ENCODE data around the gene PYY.

The PYY gene

DNA sequence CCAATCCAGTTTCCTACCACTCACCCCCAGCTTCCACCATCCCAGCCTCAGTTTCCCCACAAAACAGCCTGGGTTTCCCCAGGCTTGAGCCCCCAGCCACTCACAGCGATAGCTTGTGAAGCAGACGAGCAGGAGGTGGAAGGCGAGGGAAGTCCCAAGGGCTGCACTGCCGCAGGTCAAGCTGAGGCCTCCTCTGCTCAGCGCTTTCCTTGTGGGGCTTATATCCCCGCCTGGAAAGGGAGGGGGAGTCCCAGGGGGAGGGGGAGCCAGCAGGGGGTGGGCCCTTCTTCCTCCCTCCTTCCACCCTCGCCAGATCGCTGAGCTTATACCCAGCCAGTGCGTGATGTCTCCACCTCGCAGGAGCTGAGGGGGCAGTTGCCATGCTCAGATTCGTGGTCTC, at the start of gene PYY:
TSS of gene PYY (minus strand) at position 195 of the 400 bp plus-strand sequence. CDS start 457 bp downstream, outside the sequence.
- no peaks in the 10 kb centered on the region for H3K9me3 ChIP-seq
- peaks cover 0 to 17% (median 6%) of the 10 kb centered on the region in 4 donors for H3K4me1 ChIP-seq
- intact Hi-C loops (cut with DNase I; ENCODE audit: low total_unique reads): loop anchor here (10.0 kb wide), 1 partner anchor 201 kb away; no protein-coding TSS in a partner anchor
- TF ChIP-seq, protein P1, sequence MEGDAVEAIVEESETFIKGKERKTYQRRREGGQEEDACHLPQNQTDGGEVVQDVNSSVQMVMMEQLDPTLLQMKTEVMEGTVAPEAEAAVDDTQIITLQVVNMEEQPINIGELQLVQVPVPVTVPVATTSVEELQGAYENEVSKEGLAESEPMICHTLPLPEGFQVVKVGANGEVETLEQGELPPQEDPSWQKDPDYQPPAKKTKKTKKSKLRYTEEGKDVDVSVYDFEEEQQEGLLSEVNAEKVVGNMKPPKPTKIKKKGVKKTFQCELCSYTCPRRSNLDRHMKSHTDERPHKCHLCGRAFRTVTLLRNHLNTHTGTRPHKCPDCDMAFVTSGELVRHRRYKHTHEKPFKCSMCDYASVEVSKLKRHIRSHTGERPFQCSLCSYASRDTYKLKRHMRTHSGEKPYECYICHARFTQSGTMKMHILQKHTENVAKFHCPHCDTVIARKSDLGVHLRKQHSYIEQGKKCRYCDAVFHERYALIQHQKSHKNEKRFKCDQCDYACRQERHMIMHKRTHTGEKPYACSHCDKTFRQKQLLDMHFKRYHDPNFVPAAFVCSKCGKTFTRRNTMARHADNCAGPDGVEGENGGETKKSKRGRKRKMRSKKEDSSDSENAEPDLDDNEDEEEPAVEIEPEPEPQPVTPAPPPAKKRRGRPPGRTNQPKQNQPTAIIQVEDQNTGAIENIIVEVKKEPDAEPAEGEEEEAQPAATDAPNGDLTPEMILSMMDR (IDR thresholded peaks at IDR 0.05): no peak
- H3K4me3 ChIP-seq: no peak within 1 kb of the TSS
- peaks cover 0 to 69% of the 10 kb centered on the region in 2 donors for H3K27me3 ChIP-seq
- no peaks in the 10 kb centered on the region for H3K36me3 ChIP-seq
- H3K27ac ChIP-seq: no peak within 1 kb of the TSS
- DNase-seq: no peak

DNA sequence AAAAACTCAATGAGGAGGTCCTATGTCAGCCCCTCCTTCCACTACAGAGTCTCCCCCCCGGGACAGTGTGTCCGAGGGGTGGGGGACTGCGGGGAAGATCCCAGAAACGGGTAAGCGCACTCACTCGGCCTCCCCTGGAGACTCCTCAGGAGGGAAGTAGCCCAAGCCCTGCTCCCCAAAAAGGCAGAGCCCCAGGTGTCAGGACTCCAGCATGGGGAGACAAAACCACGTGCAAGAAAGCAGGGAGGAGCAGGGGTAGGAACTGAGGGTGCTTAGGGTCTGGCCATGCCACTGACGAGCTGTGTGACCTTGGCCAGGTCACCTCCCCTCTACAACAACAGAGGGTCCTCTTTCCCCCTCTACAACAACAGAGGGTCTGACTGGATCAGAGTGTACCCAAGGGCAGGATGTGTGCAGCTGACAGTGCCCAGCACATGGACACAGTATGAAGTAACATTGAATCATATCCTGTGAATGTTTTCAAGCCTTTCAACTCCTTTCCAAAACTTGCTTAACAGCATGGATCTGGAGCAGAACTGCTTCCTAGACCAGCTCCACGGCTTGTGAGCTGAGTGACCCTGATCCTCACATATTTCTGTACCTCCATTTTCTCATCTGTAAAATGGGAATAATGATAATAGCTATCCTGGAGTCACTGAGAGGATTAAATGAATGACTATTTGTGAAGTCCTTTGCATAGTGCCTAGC, 48.6 kb upstream of the PYY start:
- H3K4me1 ChIP-seq: peaks cover 0 to 31% (median 29%) of the 10 kb centered on the region in 4 donors

DNA sequence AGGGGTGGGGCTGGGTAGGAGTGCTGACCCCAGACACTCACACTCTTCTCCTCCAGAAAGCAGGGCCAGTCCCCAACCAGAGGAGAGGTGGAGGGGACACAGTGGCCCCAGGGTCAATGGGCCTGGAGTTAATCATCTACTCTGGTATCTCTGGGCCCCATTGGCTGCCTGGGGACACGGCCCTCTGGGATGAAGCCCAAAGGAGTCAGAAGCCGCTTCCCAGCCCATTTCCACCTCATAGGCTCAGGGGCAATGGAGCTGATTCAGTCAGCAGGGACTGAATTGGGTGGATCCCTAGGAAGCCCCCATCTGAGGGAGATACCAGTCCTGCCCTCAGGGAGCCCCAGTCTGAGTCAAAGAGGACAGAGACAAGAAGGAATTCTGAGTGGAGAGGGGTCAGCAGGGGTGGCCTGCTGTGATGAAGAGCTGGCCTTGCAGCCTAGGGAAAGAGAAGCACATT, 47.8 kb upstream of the PYY start:
- intact Hi-C loops (cut with DNase I; ENCODE audit: low total_unique reads): no loop called here
- H3K9me3 ChIP-seq: no peaks in the 10 kb centered on the region
- H3K27me3 ChIP-seq: peaks cover 16 to 55% of the 10 kb centered on the region in 2 donors
- H3K27ac ChIP-seq: no peak overlapping the region
- H3K4me1 ChIP-seq: peaks cover 0 to 23% (median 21%) of the 10 kb centered on the region in 4 donors
- DNase-seq: no peak
- H3K4me3 ChIP-seq: no peak overlapping the region
- TF ChIP-seq, protein P1 (IDR thresholded peaks at IDR 0.05): no peak
- no peaks in the 10 kb centered on the region for H3K36me3 ChIP-seq

More for the DNA sequence above, 48.6 kb upstream of the PYY start:
- no peak overlapping the region for H3K4me3 ChIP-seq
- DNase-seq: no peak
- intact Hi-C loops (cut with DNase I; ENCODE audit: low total_unique reads): no loop called here
- TF ChIP-seq, protein P1 (IDR thresholded peaks at IDR 0.05): no peak
- H3K36me3 ChIP-seq: no peaks in the 10 kb centered on the region
- no peak overlapping the region for H3K27ac ChIP-seq
- H3K27me3 ChIP-seq: peaks cover 16 to 63% of the 10 kb centered on the region in 2 donors
- H3K9me3 ChIP-seq: no peaks in the 10 kb centered on the region

DNA sequence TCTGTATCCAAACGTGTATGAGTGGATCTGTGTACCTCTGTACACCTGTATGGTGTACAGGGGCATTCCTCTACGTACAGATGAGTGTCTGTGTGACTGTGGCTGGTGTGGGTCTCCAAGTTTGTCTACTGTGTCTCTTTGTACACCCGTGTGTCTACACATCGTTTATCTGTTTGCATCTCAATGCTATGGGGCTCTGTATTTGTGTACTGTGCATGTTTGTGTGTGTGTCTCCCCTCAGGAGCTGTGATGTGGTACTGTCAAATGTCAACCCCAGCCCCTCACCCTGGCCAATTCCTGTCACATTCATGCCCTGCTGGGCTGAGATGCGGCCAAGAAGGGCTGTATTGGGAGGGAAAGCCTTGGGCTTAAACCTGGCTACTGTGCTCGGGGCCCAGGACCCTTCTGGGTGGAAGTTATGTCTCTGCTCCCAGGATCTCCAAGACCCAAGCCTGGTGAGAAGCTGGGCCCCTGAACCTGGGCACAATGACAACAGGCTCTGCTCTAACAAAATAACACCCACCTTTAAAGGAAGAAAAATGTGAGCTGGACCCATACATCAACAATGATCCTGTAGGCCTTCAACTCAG, 47.2 kb upstream of the PYY start:
- H3K36me3 ChIP-seq: no peaks in the 10 kb centered on the region
- H3K27ac ChIP-seq: no peak overlapping the region
- H3K4me3 ChIP-seq: no peak overlapping the region
- intact Hi-C loops (cut with DNase I; ENCODE audit: low total_unique reads): no loop called here
- peaks cover 0 to 18% (median 16%) of the 10 kb centered on the region in 4 donors for H3K4me1 ChIP-seq
- H3K9me3 ChIP-seq: no peaks in the 10 kb centered on the region
- H3K27me3 ChIP-seq: peaks cover 14 to 50% of the 10 kb centered on the region in 2 donors
- TF ChIP-seq, protein P1 (IDR thresholded peaks at IDR 0.05): no peak
- DNase-seq: no peak

DNA sequence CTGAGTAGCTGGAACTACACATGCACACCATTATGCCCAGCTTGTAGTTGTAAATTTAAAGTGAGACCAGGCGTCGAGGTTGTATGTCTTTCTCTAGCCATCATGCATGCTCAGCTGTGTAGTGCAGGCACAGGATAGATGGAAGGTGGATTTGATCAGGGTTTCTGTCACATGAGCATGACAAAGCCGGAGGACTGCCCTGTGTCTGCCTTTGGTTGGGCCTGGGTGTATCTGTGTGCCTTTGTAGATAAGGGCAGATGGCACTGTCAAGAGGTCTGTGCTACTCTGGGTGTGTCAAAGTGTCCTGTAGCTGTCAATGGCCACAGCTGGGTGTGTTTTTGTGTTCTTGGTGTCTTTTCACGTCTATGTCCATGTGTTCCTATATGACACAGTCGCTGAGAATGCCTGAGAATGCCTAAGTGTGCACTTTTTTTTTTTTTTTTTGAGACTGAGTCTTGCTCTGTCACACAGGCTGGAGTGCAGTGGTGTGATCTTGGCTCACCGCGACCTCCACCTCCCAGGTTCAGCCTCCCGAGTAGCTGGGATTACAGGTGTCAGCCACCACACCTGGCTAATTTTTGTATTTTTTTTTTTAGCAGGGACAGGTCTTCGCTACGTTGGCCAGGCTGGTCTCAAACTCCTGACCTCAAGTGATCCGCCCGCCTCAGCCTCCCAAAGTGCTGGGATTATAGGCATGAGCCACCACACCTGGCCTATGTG, 46.6 kb upstream of the PYY start:
- DNase-seq: no peak
- no peak overlapping the region for H3K27ac ChIP-seq

More for the DNA sequence above, 46.6 kb upstream of the PYY start:
- H3K4me1 ChIP-seq: peaks cover 0 to 11% (median 9%) of the 10 kb centered on the region in 4 donors
- no peaks in the 10 kb centered on the region for H3K36me3 ChIP-seq
- H3K27me3 ChIP-seq: peaks cover 8 to 43% of the 10 kb centered on the region in 2 donors
- TF ChIP-seq, protein P1 (IDR thresholded peaks at IDR 0.05): no peak
- intact Hi-C loops (cut with DNase I; ENCODE audit: low total_unique reads): no loop called here
- H3K9me3 ChIP-seq: no peaks in the 10 kb centered on the region
- no peak overlapping the region for H3K4me3 ChIP-seq

All from tibial artery (tissue), 4 donors.